Astrocyte (in vitro differentiated cells and primary cell): ENCODE data around the gene CCDC117. TPM values are rescaled to one million over a fixed set of nuclear protein-coding genes. Genes with fewer than 3 reads are reported as not detected.
A peak's percentile ranks its signal among the peaks of the same experiment; 100 is the strongest.

Experiments used
- DNase-seq: peaks from one replicate; pipeline ENCODE4 v3.0.0-alpha.2; 2010; ENCODE audit warnings: low read depth
- FAIRE-seq: peaks from 2 replicates; lab custom pipeline; 2011; peaks lifted over from hg19 to GRCh38; lab: Jason Lieb, UNC
- H2AFZ ChIP-seq: 2 replicates; pipeline ENCODE4 v1.6.0; 2012; ENCODE audit warnings: low read depth, low read length, inconsistent platforms
- H3K27ac ChIP-seq: 2 replicates; pipeline ENCODE4 v1.5.1; 2011; ENCODE audit warnings: low read depth, low read length, inconsistent platforms
- H3K27me3 ChIP-seq: 2 replicates; pipeline ENCODE4 v1.6.0; 2011; ENCODE audit warnings: low read length, inconsistent platforms; ENCODE audit not compliant: insufficient read depth
- H3K36me3 ChIP-seq: 2 replicates; pipeline ENCODE4 v1.5.1; 2011; ENCODE audit warnings: low read length, inconsistent platforms; ENCODE audit not compliant: insufficient read depth
- H3K4me1 ChIP-seq: 2 replicates; pipeline ENCODE4 v1.5.1; 2011; ENCODE audit warnings: low read length, inconsistent platforms; ENCODE audit not compliant: insufficient read depth
- H3K4me2 ChIP-seq: 2 replicates; pipeline ENCODE4 v1.6.0; 2012; ENCODE audit warnings: low read length, inconsistent platforms
- H3K4me3 ChIP-seq: 2 replicates; pipeline ENCODE4 v1.5.1; 2011; ENCODE audit warnings: low read depth, mild to moderate bottlenecking, low read length, inconsistent platforms; ENCODE audit not compliant: insufficient read depth
- H3K79me2 ChIP-seq: 2 replicates; pipeline ENCODE4 v1.6.0; 2012; ENCODE audit warnings: mild to moderate bottlenecking, low read length, inconsistent platforms; ENCODE audit not compliant: insufficient read depth
- H3K9ac ChIP-seq: 2 replicates; pipeline ENCODE4 v1.6.0; 2012; ENCODE audit warnings: mild to moderate bottlenecking, low read length, inconsistent platforms
- H3K9me3 ChIP-seq: 2 replicates; pipeline ENCODE4 v1.5.1; 2012; ENCODE audit warnings: low read depth, mild to moderate bottlenecking, low read length, inconsistent platforms; ENCODE audit not compliant: insufficient read depth
- H4K20me1 ChIP-seq: 2 replicates; pipeline ENCODE4 v1.6.0; 2012; ENCODE audit warnings: low read length, inconsistent platforms; ENCODE audit not compliant: insufficient read depth
- H3K27ac Mint-ChIP-seq: one replicate; pipeline ENCODE4 v1.8.0; 2021; ENCODE audit warnings: mild to moderate bottlenecking, mixed read lengths; ENCODE audit not compliant: unreplicated experiment
- H3K27me3 Mint-ChIP-seq: one replicate; pipeline ENCODE4 v1.8.0; 2021; ENCODE audit warnings: low read depth, mixed read lengths; ENCODE audit not compliant: unreplicated experiment
- H3K36me3 Mint-ChIP-seq: one replicate; pipeline ENCODE4 v1.8.0; 2021; ENCODE audit warnings: low read depth, mixed read lengths; ENCODE audit not compliant: unreplicated experiment
- H3K4me1 Mint-ChIP-seq: one replicate; pipeline ENCODE4 v1.8.0; 2021; ENCODE audit warnings: low read depth, mixed read lengths; ENCODE audit not compliant: unreplicated experiment
- H3K4me3 Mint-ChIP-seq: one replicate; pipeline ENCODE4 v1.8.0; 2021; ENCODE audit warnings: mild to moderate bottlenecking, moderate library complexity, mixed read lengths; ENCODE audit not compliant: unreplicated experiment
- H3K9me3 Mint-ChIP-seq: one replicate; pipeline ENCODE4 v1.8.0; 2021; ENCODE audit warnings: mild to moderate bottlenecking, mixed read lengths; ENCODE audit not compliant: unreplicated experiment
- EZH2 ChIP-seq: IDR thresholded peaks from 2 replicates; pipeline ENCODE4 v1.6.1; 2012; ENCODE audit warnings: mild to moderate bottlenecking, low read length, inconsistent platforms; ENCODE audit not compliant: insufficient read depth
- total RNA-seq: library from RNA; stranded (reverse); gene quantifications from 2 replicates; pipeline ENCODE4 v1.2.1, GENCODE V29; 2021
- TF ChIP-seq, protein P1 (sequence below): IDR thresholded peaks from 2 replicates; pipeline ENCODE4 v1.5.1; 2011; ENCODE audit warnings: low read depth, mild to moderate bottlenecking, inconsistent platforms, low read length, moderate library complexity; ENCODE audit not compliant: insufficient read depth

CCDC117 gene
- total RNA-seq, 1 donor from 2014 or later: 15.8 TPM

DNA sequence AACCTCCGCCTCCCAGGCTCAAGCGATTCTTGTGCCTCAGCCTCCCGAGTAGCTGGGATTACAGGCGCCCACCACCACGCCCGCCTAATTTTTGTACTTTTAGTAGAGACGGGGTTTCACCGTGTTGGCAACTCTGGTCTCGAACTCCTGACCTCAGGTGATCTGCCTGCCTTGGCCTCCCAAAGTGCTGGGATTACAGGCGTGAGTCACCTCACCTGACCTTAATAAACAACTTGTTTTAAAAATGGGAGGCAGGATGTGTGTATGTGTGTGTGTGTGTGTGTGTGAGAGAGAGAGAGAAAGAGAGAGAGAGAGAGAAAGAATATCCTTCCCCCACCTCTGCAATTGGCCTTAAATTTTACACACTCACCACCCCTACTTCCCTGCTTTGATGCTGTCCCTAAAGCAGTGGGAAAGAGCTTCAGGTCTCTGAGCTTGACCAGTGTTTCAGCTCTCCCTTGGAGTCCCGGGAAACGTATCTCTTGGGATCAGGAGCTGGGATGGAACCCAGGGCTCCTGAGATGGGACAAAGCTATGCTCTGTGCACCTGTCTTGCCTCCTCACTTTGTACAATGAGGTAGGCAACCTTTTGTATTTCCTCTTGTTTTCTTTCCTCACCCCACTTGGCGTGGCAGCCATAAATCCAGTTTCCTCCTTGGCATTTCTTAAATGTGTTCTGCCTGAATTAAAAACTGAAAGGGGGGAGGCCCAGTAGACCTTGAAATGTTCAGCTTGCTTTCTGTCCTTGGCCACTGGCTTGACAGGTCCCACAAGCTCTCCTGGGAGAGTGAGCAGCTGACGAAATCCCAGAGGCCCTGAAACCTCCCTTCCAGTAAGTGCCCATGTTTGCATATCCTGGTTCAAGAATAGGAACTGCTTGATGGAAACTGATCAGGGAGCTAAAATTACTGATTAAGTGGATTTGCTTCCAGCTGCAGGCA lies 45.7 kb downstream of the CCDC117 start:
- no peak overlapping the region for H2AFZ ChIP-seq
- H3K9ac ChIP-seq: no peak overlapping the region
- Mint-ChIP-seq H3K4me1 (no peaks in the 10 kb centered on the region), H3K27me3 (peaks cover 15% of the 10 kb centered on the region), H3K9me3 (no peaks in the 10 kb centered on the region), H3K4me3 (peak overlapping the region; percentile 40), H3K27ac (no peak overlapping the region), H3K36me3 (peaks cover 4% of the 10 kb centered on the region)
- peaks cover 4% of the 10 kb centered on the region for H4K20me1 ChIP-seq
- no peaks in the 10 kb centered on the region for H3K4me1 ChIP-seq
- no peaks in the 10 kb centered on the region for H3K9me3 ChIP-seq
- DNase-seq (no peak), FAIRE-seq (no peak)
- H3K4me2 ChIP-seq: no peak overlapping the region
- no peaks in the 10 kb centered on the region for H3K27me3 ChIP-seq
- no peaks in the 10 kb centered on the region for H3K36me3 ChIP-seq
- no peaks in the 10 kb centered on the region for H3K79me2 ChIP-seq
- no peak overlapping the region for H3K27ac ChIP-seq
- H3K4me3 ChIP-seq: no peak overlapping the region
- TF ChIP-seq, protein P1, sequence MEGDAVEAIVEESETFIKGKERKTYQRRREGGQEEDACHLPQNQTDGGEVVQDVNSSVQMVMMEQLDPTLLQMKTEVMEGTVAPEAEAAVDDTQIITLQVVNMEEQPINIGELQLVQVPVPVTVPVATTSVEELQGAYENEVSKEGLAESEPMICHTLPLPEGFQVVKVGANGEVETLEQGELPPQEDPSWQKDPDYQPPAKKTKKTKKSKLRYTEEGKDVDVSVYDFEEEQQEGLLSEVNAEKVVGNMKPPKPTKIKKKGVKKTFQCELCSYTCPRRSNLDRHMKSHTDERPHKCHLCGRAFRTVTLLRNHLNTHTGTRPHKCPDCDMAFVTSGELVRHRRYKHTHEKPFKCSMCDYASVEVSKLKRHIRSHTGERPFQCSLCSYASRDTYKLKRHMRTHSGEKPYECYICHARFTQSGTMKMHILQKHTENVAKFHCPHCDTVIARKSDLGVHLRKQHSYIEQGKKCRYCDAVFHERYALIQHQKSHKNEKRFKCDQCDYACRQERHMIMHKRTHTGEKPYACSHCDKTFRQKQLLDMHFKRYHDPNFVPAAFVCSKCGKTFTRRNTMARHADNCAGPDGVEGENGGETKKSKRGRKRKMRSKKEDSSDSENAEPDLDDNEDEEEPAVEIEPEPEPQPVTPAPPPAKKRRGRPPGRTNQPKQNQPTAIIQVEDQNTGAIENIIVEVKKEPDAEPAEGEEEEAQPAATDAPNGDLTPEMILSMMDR: no peak
- no peak for TF ChIP-seq EZH2

GRCh38 chr22:28819253-28820096 lies 47.0 kb downstream of the CCDC117 start:
- Histone ChIP-seq H3K4me1 (no peaks in the 10 kb centered on the region), H3K79me2 (no peaks in the 10 kb centered on the region), H4K20me1 (peaks cover 4% of the 10 kb centered on the region), H3K27ac (no peak overlapping the region), H3K9ac (no peak overlapping the region), H3K36me3 (no peaks in the 10 kb centered on the region), H3K27me3 (no peaks in the 10 kb centered on the region), H3K4me3 (no peak overlapping the region), H2AFZ (no peak overlapping the region), H3K9me3 (no peaks in the 10 kb centered on the region), H3K4me2 (no peak overlapping the region)
- DNase-seq (no peak), FAIRE-seq (no peak)
- H3K27ac Mint-ChIP-seq: no peak overlapping the region
- no peaks in the 10 kb centered on the region for H3K4me1 Mint-ChIP-seq
- H3K36me3 Mint-ChIP-seq: peaks cover 4% of the 10 kb centered on the region
- no peaks in the 10 kb centered on the region for H3K9me3 Mint-ChIP-seq
- H3K4me3 Mint-ChIP-seq: no peak overlapping the region
- TF ChIP-seq EZH2: no peak
- TF ChIP-seq, protein P1: no peak
- peaks cover 15% of the 10 kb centered on the region for H3K27me3 Mint-ChIP-seq
